OCI-LY1 (cell line): Measurements from ENCODE around the gene STK16.

Source experiments
- H2AFZ ChIP-seq: fragments of 200-600 bp; sonication (generic), shearing (Covaris generic); 2 replicates; pipeline ENCODE4 v1.6.0; 2014; ENCODE audit warnings: antibody characterized with exemption, mild to moderate bottlenecking, low read length
- H3F3A ChIP-seq: fragments of 200-600 bp; sonication (generic), shearing (Covaris generic); 2 replicates; pipeline ENCODE4 v1.6.0; 2014; ENCODE audit warnings: mild to moderate bottlenecking, antibody characterized with exemption, low read length, moderate library complexity; ENCODE audit not compliant: insufficient read depth
- H3K27ac ChIP-seq: fragments of 200-600 bp; sonication (generic); 2 replicates; pipeline ENCODE4 v1.5.1; 2014; ENCODE audit warnings: low read length, mixed run types, mild to moderate bottlenecking, low read depth; ENCODE audit not compliant: poor library complexity, severe bottlenecking
- H3K27me3 ChIP-seq: fragments of 200-600 bp; sonication (generic); 2 replicates; pipeline ENCODE4 v1.6.0; 2014; ENCODE audit warnings: antibody characterized with exemption, mild to moderate bottlenecking, low read length, moderate library complexity; ENCODE audit not compliant: insufficient read depth
- H3K36me3 ChIP-seq: fragments of 200-600 bp; sonication (generic); 2 replicates; pipeline ENCODE4 v1.6.1; 2014; ENCODE audit warnings: mild to moderate bottlenecking, antibody characterized with exemption, low read length, moderate library complexity, mixed read lengths; ENCODE audit not compliant: insufficient read depth
- H3K4me1 ChIP-seq: fragments of 200-600 bp; sonication (generic); 2 replicates; pipeline ENCODE4 v1.5.1; 2014; ENCODE audit warnings: mild to moderate bottlenecking, low read length, moderate library complexity; ENCODE audit not compliant: insufficient read depth, severe bottlenecking
- H3K4me2 ChIP-seq: fragments of 200-600 bp; sonication (generic), shearing (Covaris generic); 2 replicates; pipeline ENCODE4 v1.6.1; 2014; ENCODE audit warnings: low read length
- H3K4me3 ChIP-seq: fragments of 200-600 bp; sonication (generic); 2 replicates; pipeline ENCODE4 v1.5.1; 2014; ENCODE audit warnings: low read length, low read depth, mild to moderate bottlenecking, mixed read lengths; ENCODE audit not compliant: poor library complexity, severe bottlenecking
- H3K79me2 ChIP-seq: fragments of 200-600 bp; shearing (Covaris generic); 2 replicates; pipeline ENCODE4 v1.6.1; 2016; ENCODE audit warnings: mixed run types, low read length, mixed read lengths; ENCODE audit not compliant: insufficient read depth
- H3K9ac ChIP-seq: fragments of 200-600 bp; sonication (generic), shearing (Covaris generic); 2 replicates; pipeline ENCODE4 v1.6.1; 2014; ENCODE audit warnings: mild to moderate bottlenecking, low read length, mixed read lengths
- H3K9me2 ChIP-seq: fragments of 200-600 bp; sonication (generic), shearing (Covaris generic); 2 replicates; pipeline ENCODE4 v1.6.1; 2014; ENCODE audit warnings: low read depth, mild to moderate bottlenecking, low read length, mixed read lengths
- H3K9me3 ChIP-seq: fragments of 200-600 bp; shearing (Covaris generic); 2 replicates; pipeline ENCODE4 v1.6.1; 2014; ENCODE audit warnings: low read length, mixed read lengths
- H4K20me1 ChIP-seq: fragments of 200-600 bp; sonication (generic), shearing (Covaris generic); 2 replicates; pipeline ENCODE4 v1.6.0; 2016; ENCODE audit warnings: mild to moderate bottlenecking, low read length; ENCODE audit not compliant: insufficient read depth
- CTCF ChIP-seq: fragments of 200-600 bp; sonication (generic), shearing (Covaris generic); IDR thresholded peaks from 2 replicates; pipeline ENCODE4 v1.5.1; 2017; ENCODE audit warnings: mild to moderate bottlenecking, antibody characterized with exemption, low read length, moderate library complexity, mixed read lengths
- EZH2 ChIP-seq: fragments of 200-600 bp; sonication (generic), shearing (Covaris generic); IDR thresholded peaks from 2 replicates; pipeline ENCODE4 v1.8.0; 2017; ENCODE audit warnings: borderline replicate concordance, mixed run types, mild to moderate bottlenecking, antibody characterized with exemption, low read length, moderate library complexity, mixed read lengths

STK16 gene

GRCh38 chr2:219221957-219222518 is 23.2 kb upstream of the STK16 start:
- no peaks in the 10 kb centered on the region for H3K27me3 ChIP-seq
- H3K79me2 ChIP-seq: no peaks in the 10 kb centered on the region
- H3K36me3 ChIP-seq: peaks cover 71% of the 10 kb centered on the region
- H3K4me3 ChIP-seq: no peak overlapping the region
- H3K27ac ChIP-seq: no peak overlapping the region
- TF ChIP-seq CTCF: no peak
- no peak for TF ChIP-seq EZH2
- peaks cover 21% of the 10 kb centered on the region for H3K4me1 ChIP-seq
- H4K20me1 ChIP-seq: no peaks in the 10 kb centered on the region
- no peaks in the 10 kb centered on the region for H3K9me3 ChIP-seq
- no peaks in the 10 kb centered on the region for H3K9me2 ChIP-seq
- no peaks in the 10 kb centered on the region for H3F3A ChIP-seq
- no peak overlapping the region for H3K4me2 ChIP-seq
- H2AFZ ChIP-seq: no peak overlapping the region
- H3K9ac ChIP-seq: no peak overlapping the region

DNA sequence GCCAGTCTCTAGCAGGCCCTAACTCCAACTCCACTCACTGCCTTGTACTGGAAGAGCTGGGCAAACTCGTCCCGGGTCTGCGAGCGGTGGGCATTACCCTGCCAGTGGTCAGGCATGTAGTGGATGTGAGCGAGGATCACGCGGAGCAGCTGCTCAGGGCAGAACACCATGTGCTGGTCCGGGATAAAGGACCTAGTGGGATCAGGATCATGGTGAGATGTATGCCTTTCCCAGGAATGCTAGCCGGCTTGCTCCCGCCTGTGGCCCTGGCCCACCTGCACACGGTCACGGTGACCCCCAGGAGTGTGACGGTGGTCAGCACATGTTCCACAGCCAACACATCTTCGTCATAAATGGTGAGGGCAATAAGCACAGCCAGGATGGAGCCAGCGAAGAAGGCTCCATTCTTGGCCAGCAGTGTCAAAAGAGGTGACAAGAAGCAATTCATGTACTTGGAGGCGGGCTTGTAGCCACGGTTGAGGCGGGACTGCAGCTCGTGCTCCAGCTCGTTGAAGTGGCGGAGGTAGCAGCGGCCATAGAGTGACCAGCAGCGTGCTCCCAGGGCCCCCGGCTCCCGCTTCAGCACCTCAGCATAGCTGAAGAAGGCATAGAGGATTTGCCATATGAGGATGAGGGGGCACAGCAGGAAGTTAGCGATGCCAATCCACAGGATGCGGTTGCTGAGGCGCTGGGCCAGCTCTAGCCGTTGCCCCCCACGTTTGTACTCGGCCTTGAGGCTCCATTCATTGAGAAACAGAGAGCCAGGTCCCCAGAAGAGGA is 21.3 kb upstream of the STK16 start:
- Histone ChIP-seq H3K9me3 (no peaks in the 10 kb centered on the region), H3K36me3 (peaks cover 76% of the 10 kb centered on the region), H4K20me1 (no peaks in the 10 kb centered on the region), H3K4me2 (no peak overlapping the region), H3K27ac (no peak overlapping the region), H3K79me2 (peaks cover 13% of the 10 kb centered on the region), H2AFZ (no peak overlapping the region), H3K9ac (no peak overlapping the region), H3K4me3 (no peak overlapping the region), H3K4me1 (peaks cover 19% of the 10 kb centered on the region), H3F3A (no peaks in the 10 kb centered on the region), H3K9me2 (no peaks in the 10 kb centered on the region), H3K27me3 (no peaks in the 10 kb centered on the region)
- TF ChIP-seq EZH2 (no peak), CTCF (no peak)

DNA sequence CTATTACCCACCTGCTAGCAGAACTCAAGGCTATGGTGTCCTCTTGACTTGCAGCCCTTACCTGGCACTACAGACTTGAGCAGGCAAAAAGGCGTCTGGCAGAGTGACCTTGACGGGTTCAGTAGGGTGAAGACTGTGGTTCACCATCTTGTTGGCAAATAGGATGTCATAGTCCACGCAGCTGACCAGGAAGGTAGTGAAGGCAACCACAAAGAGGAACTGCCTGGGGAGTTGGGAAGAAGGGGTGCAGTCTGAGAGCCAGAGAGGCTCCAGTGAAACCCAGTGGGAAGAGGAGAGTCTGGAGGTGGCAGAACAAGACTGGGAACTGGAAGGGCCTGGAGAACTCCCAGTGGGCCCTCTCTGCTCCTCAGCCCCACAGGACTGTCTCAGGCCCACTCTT is 19.9 kb upstream of the STK16 start:
- no peak for TF ChIP-seq CTCF
- no peak for TF ChIP-seq EZH2
- Histone ChIP-seq H3K4me2 (no peak overlapping the region), H3K27ac (no peak overlapping the region), H3K4me1 (peaks cover 15% of the 10 kb centered on the region), H3K9me2 (no peaks in the 10 kb centered on the region), H3K9ac (no peak overlapping the region), H3F3A (no peaks in the 10 kb centered on the region), H3K4me3 (no peak overlapping the region), H3K79me2 (peaks cover 13% of the 10 kb centered on the region), H3K36me3 (peaks cover 65% of the 10 kb centered on the region), H2AFZ (no peak overlapping the region), H4K20me1 (no peaks in the 10 kb centered on the region), H3K27me3 (no peaks in the 10 kb centered on the region), H3K9me3 (no peaks in the 10 kb centered on the region)
